A549 (cell line): Measurements from ENCODE around the gene DYRK1A. TPM values are rescaled to one million over a fixed set of nuclear protein-coding genes. Genes with fewer than 3 reads are reported as not detected.

Experiments used
- ATAC-seq, 2 experiments: fragments of 200-7000 bp in 1 of 2; fragments of >200 bp in 1 of 2; cut with Nextera tagmentation in 1 of 2; cut with Tn5 transposase in 1 of 2; 3 replicates each; pipeline versions ENCODE4 v1.8.0 to v1.9.1; 2018 to 2020; ENCODE audit warnings: mild to moderate bottlenecking in 1 of 2, moderate library complexity in 1 of 2
- CTCF ChIA-PET: fragments of 300-600 bp; sonication (Branson Sonifier 250); formaldehyde crosslinking; extraction: SDS; loops from one replicate; lab custom pipeline; 2021; ENCODE audit warnings: antibody characterized with exemption, inconsistent platforms; lab: Yijun Ruan, JAX
- POLR2A ChIA-PET: fragments of 350-600 bp; formaldehyde crosslinking; extraction: SDS; loops from one replicate; lab custom pipeline; 2021; ENCODE audit warnings: antibody characterized with exemption, inconsistent platforms; lab: Yijun Ruan, JAX
- DNase-seq, 2 experiments: peaks; one replicate each; pipeline versions ENCODE4 v3.0.0 to v3.0.0-alpha.2; 2011 to 2016; ENCODE audit warnings: low read depth in 1 of 2, low spot score in 1 of 2
- FAIRE-seq: peaks from 2 replicates; lab custom pipeline; 2011; peaks lifted over from hg19 to GRCh38; lab: Jason Lieb, UNC
- H3K27ac ChIP-seq, 2 experiments: fragments of >200 bp; sonication (Bioruptor Twin); formaldehyde crosslinking; 3 replicates each; pipeline ENCODE4 v1.5.1; 2016 to 2017
- H3K4me1 ChIP-seq: fragments of >200 bp; sonication (Bioruptor Twin); formaldehyde crosslinking; 3 replicates; pipeline ENCODE4 v1.6.1; 2016
- H3K4me2 ChIP-seq: fragments of >200 bp; sonication (Bioruptor Twin); formaldehyde crosslinking; 3 replicates; pipeline ENCODE4 v1.6.1; 2016
- H3K4me3 ChIP-seq: fragments of >200 bp; sonication (Bioruptor Twin); formaldehyde crosslinking; 3 replicates; pipeline ENCODE4 v1.5.1; 2016
- H3K9me3 ChIP-seq: fragments of >200 bp; sonication (Bioruptor Twin); formaldehyde crosslinking; 3 replicates; pipeline ENCODE4 v1.6.1; 2016
- CEBPB ChIP-seq, 2 experiments: fragments of >200 bp in 1 of 2; sonication (Bioruptor Twin) in 1 of 2; formaldehyde crosslinking in 1 of 2; IDR thresholded peaks; 2 replicates each; pipeline ENCODE4 v1.6.1; 2012 to 2016
- CHD2 ChIP-seq: fragments of 150-350 bp; IDR thresholded peaks from 2 replicates; pipeline ENCODE4 v1.6.1; 2014; ENCODE audit warnings: low read length; ENCODE audit not compliant: partially characterized antibody
- CHD4 ChIP-seq: fragments of 200-600 bp; sonication (generic); IDR thresholded peaks from 2 replicates; pipeline ENCODE4 v1.6.1; 2016; ENCODE audit warnings: antibody characterized with exemption, mild to moderate bottlenecking, borderline replicate concordance
- FOSB ChIP-seq: fragments of 250-450 bp; sonication (Bioruptor Pico); IDR thresholded peaks from 2 replicates; pipeline ENCODE4 v1.5.0; 2020; ENCODE audit warnings: mild to moderate bottlenecking, moderate library complexity
- GATA3 ChIP-seq: IDR thresholded peaks from 2 replicates; pipeline ENCODE4 v1.6.1; 2012; ENCODE audit warnings: borderline replicate concordance
- HDAC2 ChIP-seq: fragments of 200-600 bp; sonication (generic); IDR thresholded peaks from 2 replicates; pipeline ENCODE4 v1.6.1; 2016
- HEYL ChIP-seq: fragments of 250-450 bp; sonication (Bioruptor Pico); IDR thresholded peaks from 2 replicates; pipeline ENCODE4 v1.8.0; 2021; ENCODE audit warnings: mild to moderate bottlenecking, moderate library complexity
- HOXB13 ChIP-seq: fragments of 250-450 bp; sonication (Bioruptor Pico); IDR thresholded peaks from 2 replicates; pipeline ENCODE4 v1.5.0; 2020; ENCODE audit warnings: low read depth, mild to moderate bottlenecking, moderate library complexity
- JUN ChIP-seq, 2 experiments: fragments of >200 bp; sonication (Bioruptor Twin); formaldehyde crosslinking; IDR thresholded peaks; 2 replicates in 1 of 2; 3 replicates in 1 of 2; pipeline ENCODE4 v1.6.1; 2016 to 2017
- JUNB ChIP-seq: fragments of >200 bp; sonication (Bioruptor Twin); formaldehyde crosslinking; IDR thresholded peaks from 2 replicates; pipeline ENCODE4 v1.6.1; 2016
- KDM1A ChIP-seq: fragments of 200-600 bp; sonication (generic); IDR thresholded peaks from 2 replicates; pipeline ENCODE4 v1.6.1; 2016; ENCODE audit warnings: low read depth, mild to moderate bottlenecking
- KDM5A ChIP-seq: fragments of 200-600 bp; sonication (generic); IDR thresholded peaks from 2 replicates; pipeline ENCODE4 v1.6.1; 2016; ENCODE audit warnings: antibody characterized with exemption, mild to moderate bottlenecking
- MYC ChIP-seq: IDR thresholded peaks from 2 replicates; pipeline ENCODE4 v1.6.1; 2012; ENCODE audit warnings: mild to moderate bottlenecking, inconsistent platforms, low read length, improper control_type of control experiment, borderline replicate concordance
- NPAS2 ChIP-seq: fragments of 250-450 bp; sonication (Bioruptor Pico); IDR thresholded peaks from 2 replicates; pipeline ENCODE4 v1.8.0; 2022; ENCODE audit warnings: mild to moderate bottlenecking, moderate library complexity, borderline replicate concordance
- POLR2AphosphoS2 ChIP-seq: conservative IDR thresholded peaks from 2 replicates; pipeline ENCODE4 v1.6.1; 2012; ENCODE audit warnings: low read length, improper control_type of control experiment, inconsistent platforms
- SMC3 ChIP-seq: fragments of >200 bp; sonication (Bioruptor Twin); formaldehyde crosslinking; IDR thresholded peaks from 3 replicates; pipeline ENCODE4 v1.6.1; 2018; ENCODE audit warnings: inconsistent platforms
- TFCP2L1 ChIP-seq: fragments of 250-450 bp; sonication (Bioruptor Pico); IDR thresholded peaks from 2 replicates; pipeline ENCODE4 v1.5.0; 2021; ENCODE audit warnings: mild to moderate bottlenecking
- ZFP36 ChIP-seq: fragments of 450-650 bp; IDR thresholded peaks from 2 replicates; pipeline ENCODE4 v1.6.1; 2014; ENCODE audit warnings: borderline replicate concordance; ENCODE audit not compliant: partially characterized antibody
- ZSCAN20 ChIP-seq: fragments of 250-450 bp; sonication (Bioruptor Pico); IDR thresholded peaks from 2 replicates; pipeline ENCODE4 v1.8.0; 2022; ENCODE audit warnings: mild to moderate bottlenecking, moderate library complexity
- WGBS: methylation state at CpG from one replicate; pipeline ENCODE4 v1.1.6; 2017; ENCODE audit errors: missing lambda C conversion rate; 5-methylcytosine and 5-hydroxymethylcytosine counted together
- polyA plus RNA-seq, 4 experiments: library from polyadenylated mRNA; depleted of rRNA in 3 of 4; stranded (reverse); fragments of >200 nt; fragmentation: RNase III in 1 of 4; extraction: RNeasy Plus Mini Kit Qiagen cat#74134 plus additional on column Dnase treatment in 1 of 4; gene quantifications; 2 replicates in 3 of 4; 3 replicates in 1 of 4; pipeline ENCODE4 v1.2.3, GENCODE V29; 2011 to 2017
- TF ChIP-seq, protein P1 (sequence below): IDR thresholded peaks from 2 replicates; pipeline ENCODE4 v1.6.1; 2012
- TF ChIP-seq, protein P2 (sequence below): fragments of 150-350 bp; IDR thresholded peaks from 2 replicates; pipeline ENCODE4 v1.6.1; 2014; ENCODE audit warnings: low read depth, mild to moderate bottlenecking, low read length
- TF ChIP-seq, protein P3 (sequence below): IDR thresholded peaks from 2 replicates; pipeline ENCODE4 v1.6.1; 2012
- TF ChIP-seq, protein P4 (sequence below): fragments of >200 bp; sonication (Bioruptor Twin); formaldehyde crosslinking; IDR thresholded peaks from 2 replicates; pipeline ENCODE4 v1.6.1; 2016

Gene DYRK1A
- polyA plus RNA-seq, 2 of the 4 experiments (the other 2 are of a cell fraction) = 12.7 to 29.4 TPM

DNA sequence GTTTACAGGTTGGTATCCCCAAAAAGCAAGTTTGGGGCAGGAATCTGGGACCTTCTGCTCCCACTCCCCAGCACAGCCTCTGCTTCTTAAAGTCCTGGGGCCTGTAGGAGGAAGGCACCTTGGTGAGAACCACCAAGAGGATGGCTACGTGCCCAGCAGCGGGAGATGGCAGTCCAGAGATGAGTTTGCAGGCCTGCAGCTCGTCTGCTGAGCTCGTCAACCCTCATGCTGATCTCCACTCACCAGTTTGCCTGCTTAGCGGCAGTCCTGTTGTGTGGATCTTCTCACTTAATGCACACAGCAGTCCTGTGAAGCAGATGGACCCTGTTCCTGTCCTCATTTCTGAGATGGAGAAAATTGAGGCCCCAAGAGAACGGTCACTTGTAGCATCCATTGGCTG is 160.5 kb downstream of the DYRK1A start:
- no peaks in the 10 kb centered on the region for H3K9me3 ChIP-seq
- no peak for DNase-seq
- ATAC-seq = no peak
- POLR2A ChIA-PET = no interaction called here
- FAIRE-seq = no peak
- H3K27ac ChIP-seq = no peak overlapping the region
- no peak overlapping the region for H3K4me2 ChIP-seq
- WGBS = 92% methylated on average over 6 of the region's 6 CpGs
- TF ChIP-seq HEYL = no peak
- no peak for TF ChIP-seq HOXB13 (CRISPR knock-in tag)
- no peak for TF ChIP-seq CEBPB (IDR thresholded peaks at IDR 0.05)
- TF ChIP-seq NPAS2 (CRISPR knock-in tag) = no peak
- TF ChIP-seq TFCP2L1 = no peak
- no peak for TF ChIP-seq JUNB
- no peak for TF ChIP-seq KDM1A
- CTCF ChIA-PET = interaction anchor here (0.7 kb wide), 1 partner anchor 417 kb away, joined by 3 read pairs; no protein-coding TSS in a partner anchor
- H3K4me1 ChIP-seq = no peaks in the 10 kb centered on the region
- H3K4me3 ChIP-seq = no peak overlapping the region

DNA sequence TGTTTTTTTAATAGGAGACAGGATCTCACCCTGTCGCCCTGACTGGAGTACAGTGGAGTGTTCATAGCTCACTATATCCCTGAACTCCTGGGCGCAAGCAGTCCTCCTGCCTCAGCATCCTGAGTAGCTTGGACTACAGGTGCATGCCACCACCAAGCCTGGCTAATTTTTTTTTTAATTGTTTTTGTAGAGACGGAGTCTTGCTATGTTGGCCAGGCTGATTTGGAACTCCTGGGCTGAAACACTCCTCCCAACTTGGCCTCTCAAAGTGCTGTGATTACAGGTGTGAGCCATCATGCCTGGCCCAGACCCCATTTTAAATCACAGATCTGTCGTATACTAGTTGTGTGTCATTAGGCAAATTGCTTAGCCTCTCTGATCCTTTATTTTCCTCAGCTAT is 161.1 kb downstream of the DYRK1A start:
- CTCF ChIA-PET = interaction anchor here (0.7 kb wide), 1 partner anchor 417 kb away, joined by 3 read pairs; no protein-coding TSS in a partner anchor
- WGBS = 91% methylated on average over 4 of the region's 4 CpGs
- Histone ChIP-seq H3K27ac (no peak overlapping the region), H3K4me3 (no peak overlapping the region), H3K9me3 (no peaks in the 10 kb centered on the region), H3K4me1 (peaks cover 2% of the 10 kb centered on the region; the same call in 1 of the 3 replicates), H3K4me2 (no peak overlapping the region)
- FAIRE-seq (no peak), ATAC-seq (no peak), DNase-seq (no peak)
- TF ChIP-seq GATA3 (no peak), SMC3 (no peak), ZSCAN20 (CRISPR knock-in tag) (no peak), JUN (IDR thresholded peaks at IDR 0.05) (no peak), KDM5A (no peak), MYC (no peak), FOSB (CRISPR knock-in tag) (no peak), CHD4 (no peak)
- TF ChIP-seq, protein P1, sequence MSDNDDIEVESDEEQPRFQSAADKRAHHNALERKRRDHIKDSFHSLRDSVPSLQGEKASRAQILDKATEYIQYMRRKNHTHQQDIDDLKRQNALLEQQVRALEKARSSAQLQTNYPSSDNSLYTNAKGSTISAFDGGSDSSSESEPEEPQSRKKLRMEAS = no peak
- TF ChIP-seq, protein P2, sequence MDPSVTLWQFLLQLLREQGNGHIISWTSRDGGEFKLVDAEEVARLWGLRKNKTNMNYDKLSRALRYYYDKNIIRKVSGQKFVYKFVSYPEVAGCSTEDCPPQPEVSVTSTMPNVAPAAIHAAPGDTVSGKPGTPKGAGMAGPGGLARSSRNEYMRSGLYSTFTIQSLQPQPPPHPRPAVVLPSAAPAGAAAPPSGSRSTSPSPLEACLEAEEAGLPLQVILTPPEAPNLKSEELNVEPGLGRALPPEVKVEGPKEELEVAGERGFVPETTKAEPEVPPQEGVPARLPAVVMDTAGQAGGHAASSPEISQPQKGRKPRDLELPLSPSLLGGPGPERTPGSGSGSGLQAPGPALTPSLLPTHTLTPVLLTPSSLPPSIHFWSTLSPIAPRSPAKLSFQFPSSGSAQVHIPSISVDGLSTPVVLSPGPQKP = no peak
- TF ChIP-seq, protein P3, sequence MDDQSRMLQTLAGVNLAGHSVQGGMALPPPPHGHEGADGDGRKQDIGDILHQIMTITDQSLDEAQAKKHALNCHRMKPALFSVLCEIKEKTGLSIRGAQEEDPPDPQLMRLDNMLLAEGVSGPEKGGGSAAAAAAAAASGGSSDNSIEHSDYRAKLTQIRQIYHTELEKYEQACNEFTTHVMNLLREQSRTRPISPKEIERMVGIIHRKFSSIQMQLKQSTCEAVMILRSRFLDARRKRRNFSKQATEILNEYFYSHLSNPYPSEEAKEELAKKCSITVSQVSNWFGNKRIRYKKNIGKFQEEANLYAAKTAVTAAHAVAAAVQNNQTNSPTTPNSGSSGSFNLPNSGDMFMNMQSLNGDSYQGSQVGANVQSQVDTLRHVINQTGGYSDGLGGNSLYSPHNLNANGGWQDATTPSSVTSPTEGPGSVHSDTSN = no peak
- POLR2A ChIA-PET = no interaction called here

DNA sequence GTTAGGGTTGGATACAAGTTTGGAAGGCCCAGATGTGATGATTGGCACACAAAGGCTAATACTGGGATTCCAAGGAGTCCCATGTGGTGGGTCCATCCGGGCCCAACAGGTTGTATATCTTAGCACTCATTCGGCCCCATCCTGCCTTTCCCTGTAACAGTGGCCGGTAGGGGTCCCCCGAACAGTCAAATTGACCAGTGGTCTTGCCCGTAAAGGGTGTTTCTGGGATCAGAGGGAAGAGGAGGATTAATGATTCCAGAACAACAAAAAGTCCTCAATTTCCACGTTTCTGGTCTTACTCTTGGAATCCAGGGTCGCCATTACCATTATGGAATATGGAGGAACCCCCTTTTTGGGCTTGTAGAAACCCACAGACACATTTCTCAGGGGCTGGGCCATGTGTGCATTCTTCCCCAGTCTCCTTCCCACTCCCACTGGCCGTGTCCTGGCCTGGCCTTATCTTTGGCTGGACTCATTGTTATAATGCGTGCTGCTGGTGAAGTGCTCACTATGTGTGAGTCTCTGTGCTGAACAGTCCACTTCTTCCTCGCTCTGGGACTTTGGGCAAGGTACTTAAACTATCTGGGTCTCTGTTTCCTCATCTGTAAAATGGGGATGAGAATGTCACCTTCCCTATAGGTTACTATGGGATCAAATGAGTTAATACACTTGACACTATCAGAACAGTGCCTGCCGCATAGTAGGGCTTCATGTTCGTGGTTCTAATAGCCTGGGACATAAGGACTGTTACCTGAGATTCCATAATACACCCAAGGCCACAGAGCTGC is 161.8 kb downstream of the DYRK1A start:
- TF ChIP-seq CHD2 (no peak), ZFP36 (no peak), HDAC2 (no peak), POLR2AphosphoS2 (no peak)
- TF ChIP-seq, protein P3 = no peak
- TF ChIP-seq, protein P4, sequence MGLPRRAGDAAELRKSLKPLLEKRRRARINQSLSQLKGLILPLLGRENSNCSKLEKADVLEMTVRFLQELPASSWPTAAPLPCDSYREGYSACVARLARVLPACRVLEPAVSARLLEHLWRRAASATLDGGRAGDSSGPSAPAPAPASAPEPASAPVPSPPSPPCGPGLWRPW = no peak
- Histone ChIP-seq H3K4me2 (no peak overlapping the region), H3K27ac (no peak overlapping the region), H3K4me1 (peaks cover 8% of the 10 kb centered on the region; the same call in 2 of the 3 replicates), H3K9me3 (no peaks in the 10 kb centered on the region), H3K4me3 (no peak overlapping the region)
- ChIA-PET CTCF (no interaction called here), POLR2A (no interaction called here)
- 85% methylated on average over 10 of the region's 12 CpGs for WGBS
- DNase-seq (no peak), ATAC-seq (no peak), FAIRE-seq (no peak)
